Ishikawa (cell line): ENCODE results near the gene SPON2.

ENCODE experiments used
- CREB1 ChIP-seq: IDR thresholded peaks from 2 replicates; pipeline ENCODE4 v1.6.1; 2012; ENCODE audit warnings: low read depth
- EGR1 ChIP-seq: IDR thresholded peaks from 2 replicates; pipeline ENCODE4 v1.6.1; 2012
- EP300 ChIP-seq: IDR thresholded peaks from 2 replicates; pipeline ENCODE4 v1.6.1; 2012; ENCODE audit warnings: borderline replicate concordance
- FOXM1 ChIP-seq: IDR thresholded peaks from 2 replicates; pipeline ENCODE4 v1.6.1; 2012; ENCODE audit warnings: low read depth, borderline replicate concordance
- MAX ChIP-seq: IDR thresholded peaks from 2 replicates; pipeline ENCODE4 v1.6.1; 2012
- NFIC ChIP-seq: IDR thresholded peaks from 2 replicates; pipeline ENCODE4 v1.6.1; 2012
- RAD21 ChIP-seq: IDR thresholded peaks from 2 replicates; pipeline ENCODE4 v1.6.1; 2012; ENCODE audit warnings: low read depth
- REST ChIP-seq: IDR thresholded peaks from 2 replicates; pipeline ENCODE4 v1.6.1; 2012; ENCODE audit warnings: low read depth, mild to moderate bottlenecking
- TAF1 ChIP-seq: IDR thresholded peaks from 2 replicates; pipeline ENCODE4 v1.6.1; 2012; ENCODE audit warnings: low read depth, mild to moderate bottlenecking
- TCF12 ChIP-seq: IDR thresholded peaks from 2 replicates; pipeline ENCODE4 v1.6.1; 2012; ENCODE audit warnings: low read depth
- USF1 ChIP-seq: IDR thresholded peaks from 2 replicates; pipeline ENCODE4 v1.6.1; 2012
- ZBTB7A ChIP-seq: IDR thresholded peaks from 2 replicates; pipeline ENCODE4 v1.6.1; 2012; ENCODE audit warnings: low read depth

GRCh38 chr4:1176398-1177273 is 4.3 kb upstream of the SPON2 start:
- no peak for TF ChIP-seq REST
- TF ChIP-seq EP300: no peak
- TF ChIP-seq NFIC: no peak
- no peak for TF ChIP-seq FOXM1
- TF ChIP-seq RAD21: no peak
- TF ChIP-seq CREB1: no peak
- no peak for TF ChIP-seq ZBTB7A
- no peak for TF ChIP-seq USF1
- TF ChIP-seq TCF12: no peak
- no peak for TF ChIP-seq TAF1
- no peak for TF ChIP-seq MAX
- TF ChIP-seq EGR1: no peak
